Parathyroid adenoma (tissue), 2 donors: ENCODE results near the gene NSDHL.

ENCODE experiments used
- H2AFZ ChIP-seq: fragments of 300-600 bp; sonication (generic); one replicate; pipeline ENCODE4 v1.7.0; 2017; ENCODE audit warnings: antibody characterized with exemption, mild to moderate bottlenecking
- H3K27ac ChIP-seq: fragments of 300-600 bp; sonication (generic); one replicate; pipeline ENCODE4 v1.7.0; 2017
- H3K27me3 ChIP-seq: fragments of 300-600 bp; sonication (generic); one replicate; pipeline ENCODE4 v1.7.0; 2017; ENCODE audit warnings: low read length; ENCODE audit not compliant: control insufficient read depth, insufficient read depth
- H3K36me3 ChIP-seq: fragments of 300-600 bp; sonication (generic); one replicate; pipeline ENCODE4 v1.7.0; 2017; ENCODE audit warnings: low read length; ENCODE audit not compliant: control insufficient read depth, insufficient read depth
- H3K4me1 ChIP-seq: fragments of 300-600 bp; sonication (generic); one replicate; pipeline ENCODE4 v1.7.0; 2017; ENCODE audit warnings: control low read depth
- H3K4me2 ChIP-seq: fragments of 300-600 bp; sonication (generic); one replicate; pipeline ENCODE4 v1.7.0; 2017; ENCODE audit warnings: low read length
- H3K4me3 ChIP-seq: fragments of 300-600 bp; sonication (generic); one replicate; pipeline ENCODE4 v1.7.0; 2017; ENCODE audit warnings: low read depth, low read length
- H3K79me2 ChIP-seq: fragments of 300-600 bp; sonication (generic); one replicate; pipeline ENCODE4 v1.7.0; 2017; ENCODE audit warnings: control low read depth
- H3K9ac ChIP-seq: fragments of 300-600 bp; sonication (generic); one replicate; pipeline ENCODE4 v1.7.0; 2017; ENCODE audit warnings: mild to moderate bottlenecking
- H3K9me3 ChIP-seq: fragments of 300-600 bp; sonication (generic); one replicate; pipeline ENCODE4 v1.7.0; 2017; ENCODE audit warnings: low read length; ENCODE audit not compliant: control insufficient read depth
- CTCF ChIP-seq: fragments of 300-600 bp; sonication (generic); IDR thresholded peaks from one replicate; pipeline ENCODE4 v1.7.0; 2017; ENCODE audit warnings: antibody characterized with exemption, mild to moderate bottlenecking
- donor health status: primary hyperparathyroidism.

Gene NSDHL

DNA sequence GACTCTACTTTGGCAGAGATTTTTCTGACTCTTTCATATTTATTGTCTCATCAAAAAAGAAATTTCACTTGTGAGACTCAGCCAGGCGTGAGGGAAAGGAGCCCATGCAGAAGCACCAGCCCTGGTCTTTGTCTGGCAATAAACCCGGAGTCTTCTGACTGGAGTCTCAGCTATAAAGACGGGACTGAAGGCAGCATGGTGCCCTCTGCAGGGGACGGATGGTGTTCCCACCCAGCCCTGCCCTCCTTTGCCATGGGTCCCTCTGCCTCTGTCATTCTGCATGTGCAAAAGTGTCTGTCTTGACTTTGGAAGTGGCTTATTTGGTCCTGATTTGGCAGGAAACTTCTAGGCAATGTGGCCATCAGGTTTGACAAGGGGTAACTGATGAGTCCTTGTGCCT lies 81.2 kb downstream of the NSDHL start:
- no peaks in the 10 kb centered on the region for H3K36me3 ChIP-seq

DNA sequence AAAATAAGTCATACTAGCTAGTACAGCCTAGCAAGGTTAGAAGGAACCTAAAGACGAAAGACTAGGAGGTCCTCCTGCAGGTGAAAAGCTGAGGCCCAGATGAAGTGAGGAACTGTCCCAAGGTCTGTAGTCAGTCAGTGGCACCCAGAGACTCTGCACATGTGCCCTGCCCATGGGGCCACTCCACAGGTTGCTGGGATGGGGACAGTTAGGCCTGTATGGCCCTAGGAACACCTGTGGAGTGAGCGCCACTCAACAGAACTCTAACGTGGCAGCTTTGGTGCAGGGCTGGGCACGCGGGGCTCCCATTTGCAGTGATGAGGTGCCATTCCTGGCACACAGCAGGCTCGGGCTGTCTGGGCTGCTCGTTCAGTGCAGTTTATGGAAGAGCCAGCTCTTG lies 81.8 kb downstream of the NSDHL start:
- H3K9me3 ChIP-seq = no peaks in the 10 kb centered on the region
- no peaks in the 10 kb centered on the region for H3K4me1 ChIP-seq
- no peak overlapping the region for H3K4me3 ChIP-seq
- no peak overlapping the region for H3K27ac ChIP-seq
- H3K36me3 ChIP-seq = no peaks in the 10 kb centered on the region
- no peaks in the 10 kb centered on the region for H3K27me3 ChIP-seq
- no peak overlapping the region for H2AFZ ChIP-seq
- H3K4me2 ChIP-seq = no peak overlapping the region
- H3K9ac ChIP-seq = no peak overlapping the region
- TF ChIP-seq CTCF = no peak
- no peaks in the 10 kb centered on the region for H3K79me2 ChIP-seq

More for the DNA sequence above, 81.2 kb downstream of the NSDHL start:
- Histone ChIP-seq H3K79me2 (no peaks in the 10 kb centered on the region), H3K9me3 (no peaks in the 10 kb centered on the region), H3K4me2 (no peak overlapping the region), H3K9ac (no peak overlapping the region), H3K4me1 (no peaks in the 10 kb centered on the region), H3K4me3 (no peak overlapping the region), H3K27me3 (no peaks in the 10 kb centered on the region), H3K27ac (no peak overlapping the region), H2AFZ (no peak overlapping the region)
- no peak for TF ChIP-seq CTCF

GRCh38 chrX:152913346-152913745 lies 82.5 kb downstream of the NSDHL start:
- Histone ChIP-seq H3K4me3 (no peak overlapping the region), H2AFZ (no peak overlapping the region), H3K79me2 (no peaks in the 10 kb centered on the region), H3K4me1 (no peaks in the 10 kb centered on the region), H3K4me2 (no peak overlapping the region), H3K9me3 (no peaks in the 10 kb centered on the region), H3K27ac (no peak overlapping the region), H3K27me3 (no peaks in the 10 kb centered on the region), H3K9ac (no peak overlapping the region), H3K36me3 (no peaks in the 10 kb centered on the region)
- TF ChIP-seq CTCF = no peak

DNA sequence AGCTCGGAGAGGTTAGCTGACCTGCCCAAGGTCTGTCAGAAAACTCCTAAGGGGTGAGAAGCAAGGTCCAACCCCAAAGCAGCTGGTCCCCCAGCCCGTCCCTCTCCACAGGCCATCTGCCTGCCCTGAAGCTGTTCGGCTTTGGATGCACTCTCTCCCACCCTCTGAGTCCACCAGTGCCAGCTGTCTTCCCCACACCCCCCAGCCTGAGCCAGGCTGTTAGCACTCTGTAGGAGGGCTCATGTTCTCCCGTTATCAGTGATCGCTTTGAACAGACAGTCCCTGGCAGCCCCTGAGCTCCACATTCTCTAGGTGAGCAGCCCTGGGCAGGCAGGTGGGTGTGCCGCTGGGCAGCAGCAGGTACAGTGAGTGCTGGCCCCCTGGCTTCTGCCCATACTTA lies 83.0 kb downstream of the NSDHL start:
- no peaks in the 10 kb centered on the region for H3K27me3 ChIP-seq
- H3K4me3 ChIP-seq = no peak overlapping the region
- H3K36me3 ChIP-seq = no peaks in the 10 kb centered on the region
- no peak overlapping the region for H3K27ac ChIP-seq
- no peak overlapping the region for H2AFZ ChIP-seq
- TF ChIP-seq CTCF = no peak
- no peaks in the 10 kb centered on the region for H3K9me3 ChIP-seq
- H3K9ac ChIP-seq = no peak overlapping the region
- no peaks in the 10 kb centered on the region for H3K4me1 ChIP-seq
- H3K4me2 ChIP-seq = no peak overlapping the region
- H3K79me2 ChIP-seq = no peaks in the 10 kb centered on the region

DNA sequence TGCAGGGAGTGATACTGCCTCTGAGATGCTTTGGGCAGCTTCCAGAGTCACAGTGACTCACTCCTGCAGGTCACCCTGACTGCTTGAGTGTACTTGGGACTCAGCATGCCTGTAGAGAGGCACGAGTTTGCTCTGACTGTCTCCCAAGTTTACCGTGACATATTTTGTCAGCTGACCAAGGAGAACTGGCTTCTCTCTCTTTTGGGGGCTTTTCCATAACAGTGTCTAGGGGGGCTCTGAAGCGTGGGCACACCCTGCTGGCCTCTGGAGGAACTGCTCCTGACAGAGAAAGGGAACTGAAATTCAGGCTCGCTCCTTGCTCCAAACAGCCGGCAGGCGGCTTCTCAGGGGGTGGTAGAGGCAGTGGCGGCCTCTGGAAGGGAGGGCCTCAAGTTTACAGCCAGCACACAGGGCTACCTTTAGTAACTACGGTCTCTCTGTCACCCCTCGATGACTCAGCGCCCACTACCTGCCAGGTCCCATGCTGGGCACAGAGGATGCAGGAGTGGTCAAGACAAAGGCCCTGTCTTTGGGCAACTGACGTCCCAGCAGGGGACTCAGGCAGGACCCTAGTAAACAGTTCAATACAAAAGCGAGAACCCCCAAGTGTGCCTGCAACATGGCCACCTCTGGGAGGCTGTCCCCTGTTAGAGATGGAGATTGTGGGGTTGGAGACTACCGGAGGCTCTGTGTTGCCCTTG lies 84.8 kb downstream of the NSDHL start:
- peak; percentile 42 for TF ChIP-seq CTCF
- no peak overlapping the region for H3K4me2 ChIP-seq
- no peaks in the 10 kb centered on the region for H3K4me1 ChIP-seq
- no peaks in the 10 kb centered on the region for H3K27me3 ChIP-seq
- no peaks in the 10 kb centered on the region for H3K9me3 ChIP-seq
- no peaks in the 10 kb centered on the region for H3K36me3 ChIP-seq
- no peak overlapping the region for H3K27ac ChIP-seq
- H3K9ac ChIP-seq = no peak overlapping the region
- no peaks in the 10 kb centered on the region for H3K79me2 ChIP-seq
- H2AFZ ChIP-seq = no peak overlapping the region
- H3K4me3 ChIP-seq = no peak overlapping the region
